GM18519 (cell line): ENCODE data around the gene GGACT.

Experiments
- ATAC-seq: cut with Tn5 transposase; IDR thresholded peaks from one replicate; pipeline ENCODE4 v1.9.1; 2021; ENCODE audit warnings: mild to moderate bottlenecking, moderate library complexity; ENCODE audit not compliant: unreplicated experiment, low FRiP score

GGACT gene

GRCh38 chr13:100490692-100491091 is 97.9 kb downstream of the GGACT start:
- ATAC-seq = no peak

GRCh38 chr13:100485265-100485664 is 103.3 kb downstream of the GGACT start:
- no peak for ATAC-seq

GRCh38 chr13:100484702-100485101 is 103.9 kb downstream of the GGACT start:
- ATAC-seq = no peak

- no peak for ATAC-seq
These were observed 104.7 kb downstream of the GGACT start for GRCh38 chr13:100483841-100484381.

GRCh38 chr13:100483139-100483538 is 105.5 kb downstream of the GGACT start:
- ATAC-seq = no peak

- ATAC-seq = no peak
These were observed 107.9 kb downstream of the GGACT start for GRCh38 chr13:100480676-100481075.
